ENCODE data around the gene PPP2R3B.

Gene PPP2R3B

DNA sequence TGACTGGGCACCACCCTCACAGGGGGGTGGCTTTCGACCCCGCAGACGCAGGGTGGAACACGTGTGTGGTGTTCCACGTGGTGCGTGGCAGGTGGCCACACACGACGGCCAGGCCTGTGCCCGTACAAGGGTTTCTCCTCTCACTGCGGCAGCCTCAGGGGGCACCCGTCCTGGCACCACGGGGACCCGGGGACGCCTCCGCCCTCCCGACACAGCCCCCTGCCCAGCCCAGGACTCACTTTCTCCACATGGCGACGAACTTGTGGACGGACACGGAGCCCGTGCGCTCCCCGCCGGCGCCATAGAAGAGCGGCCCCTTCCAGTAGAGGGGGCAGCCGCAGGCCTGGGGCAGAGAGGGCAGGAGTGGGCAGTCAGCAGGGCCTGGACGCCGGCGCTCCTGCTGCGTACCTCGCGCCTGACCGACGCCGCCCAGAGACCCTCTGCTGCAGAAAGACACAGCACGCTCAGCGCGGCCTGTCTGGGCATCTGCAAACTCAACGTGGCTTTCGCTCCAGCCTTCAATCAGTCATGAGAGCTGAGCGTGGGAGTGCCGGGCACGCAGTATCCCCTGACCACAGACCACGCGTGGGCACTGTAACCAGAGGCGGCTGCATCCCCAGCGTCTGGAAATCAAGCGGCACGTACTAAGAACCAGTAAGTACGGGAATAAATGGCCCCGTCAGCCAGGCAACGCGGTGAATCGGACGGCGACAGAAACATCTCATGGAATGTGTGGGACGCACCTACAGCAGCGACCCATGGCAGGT is 39.2 kb downstream of the PPP2R3B start:
- no peak for DNase-seq (ENCODE audit: low read depth)
- H3K4me3 ChIP-seq (ENCODE audit: low read depth, low read length), result no peak overlapping the region
- no peak for TF ChIP-seq CTCF (conservative IDR thresholded peaks at IDR 0.05; ENCODE audit: low read depth, low read length)

GRCh38 chrX:346034-346813 is 40.5 kb downstream of the PPP2R3B start:
- no peak for TF ChIP-seq CTCF (conservative IDR thresholded peaks at IDR 0.05; ENCODE audit: low read depth, low read length)

DNA sequence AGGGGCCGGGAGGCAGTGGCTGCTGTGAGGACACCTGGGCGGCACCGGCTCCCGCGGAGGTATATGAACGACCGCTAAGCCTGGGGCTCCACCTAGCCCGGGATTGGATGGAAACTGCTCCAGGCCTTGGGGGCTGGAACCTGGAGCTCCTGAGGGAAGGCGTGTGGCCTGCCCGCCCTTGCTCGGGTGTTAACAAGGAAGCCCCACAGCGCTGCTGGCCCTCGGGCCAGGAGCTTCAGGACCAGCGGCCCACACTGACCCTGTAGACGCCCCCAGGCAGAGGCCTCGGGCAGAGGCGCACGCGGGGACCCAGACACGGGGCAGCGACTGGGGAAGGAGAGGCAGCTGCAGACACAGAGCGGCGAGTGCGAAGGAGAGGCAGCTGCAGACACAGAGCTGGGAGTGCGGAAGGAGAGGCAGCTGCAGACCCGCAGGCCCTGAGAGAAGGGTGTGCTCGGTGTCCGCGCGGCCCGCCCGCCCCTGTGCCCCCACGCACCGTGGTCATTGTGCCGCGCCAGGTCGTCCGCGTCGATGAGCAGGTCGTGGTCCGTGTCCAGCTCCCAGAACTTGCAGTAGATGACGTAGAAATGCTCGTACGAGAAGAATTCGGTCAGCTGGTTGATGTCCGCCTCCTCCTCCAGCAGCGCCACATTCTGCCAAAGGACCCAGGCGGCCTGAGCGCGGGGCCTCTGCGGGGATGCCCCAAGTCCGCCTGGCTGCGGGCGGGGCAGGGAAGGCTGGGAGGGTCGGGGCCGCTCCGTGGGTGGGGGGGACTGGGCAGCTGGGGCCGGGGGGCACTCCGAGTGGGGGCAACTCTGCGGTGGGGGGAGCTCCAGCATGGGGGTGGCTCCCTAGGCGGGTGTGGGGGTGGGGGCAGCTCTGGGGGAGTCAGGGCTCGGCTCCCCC is 41.4 kb downstream of the PPP2R3B start:
- no peak for DNase-seq (ENCODE audit: low read depth)
- H3K4me3 ChIP-seq (ENCODE audit: low read depth, low read length), result no peak overlapping the region
- no peak for TF ChIP-seq CTCF (conservative IDR thresholded peaks at IDR 0.05; ENCODE audit: low read depth, low read length)

More at GRCh38 chrX:346034-346813, 40.5 kb downstream of the PPP2R3B start:
- no peak for DNase-seq (ENCODE audit: low read depth)
- no peak overlapping the region for H3K4me3 ChIP-seq (ENCODE audit: low read depth, low read length)

GRCh38 chrX:344371-344901 is 42.3 kb downstream of the PPP2R3B start:
- no peak for DNase-seq (ENCODE audit: low read depth)
- TF ChIP-seq CTCF (conservative IDR thresholded peaks at IDR 0.05; ENCODE audit: low read depth, low read length), result no peak
- no peak overlapping the region for H3K4me3 ChIP-seq (ENCODE audit: low read depth, low read length)

- no peak overlapping the region for H3K4me3 ChIP-seq (ENCODE audit: low read depth, low read length)
- no peak for DNase-seq (ENCODE audit: low read depth)
- no peak for TF ChIP-seq CTCF (conservative IDR thresholded peaks at IDR 0.05; ENCODE audit: low read depth, low read length)
Observed at GRCh38 chrX:341541-342101, 45.1 kb downstream of the PPP2R3B start.

Data from choroid plexus epithelial cell (primary cell).